NOMO-1 treated with DMSO at 0.1 percent for 48 hours (cell line): ENCODE results near the gene JMJD1C.
A peak's percentile ranks its signal among the peaks of the same experiment; 100 is the strongest.
"Not testable (repeated sequence)": the region's sequence is repeated elsewhere in the genome, so short reads cannot be mapped to it uniquely, and the experiment has no call there.

Experiments used
- DNase-seq: peaks from one replicate; lab custom pipeline; 2025; ENCODE audit not compliant: unreplicated experiment; lab: John Stamatoyannopoulos, UW

Gene JMJD1C, protein sequence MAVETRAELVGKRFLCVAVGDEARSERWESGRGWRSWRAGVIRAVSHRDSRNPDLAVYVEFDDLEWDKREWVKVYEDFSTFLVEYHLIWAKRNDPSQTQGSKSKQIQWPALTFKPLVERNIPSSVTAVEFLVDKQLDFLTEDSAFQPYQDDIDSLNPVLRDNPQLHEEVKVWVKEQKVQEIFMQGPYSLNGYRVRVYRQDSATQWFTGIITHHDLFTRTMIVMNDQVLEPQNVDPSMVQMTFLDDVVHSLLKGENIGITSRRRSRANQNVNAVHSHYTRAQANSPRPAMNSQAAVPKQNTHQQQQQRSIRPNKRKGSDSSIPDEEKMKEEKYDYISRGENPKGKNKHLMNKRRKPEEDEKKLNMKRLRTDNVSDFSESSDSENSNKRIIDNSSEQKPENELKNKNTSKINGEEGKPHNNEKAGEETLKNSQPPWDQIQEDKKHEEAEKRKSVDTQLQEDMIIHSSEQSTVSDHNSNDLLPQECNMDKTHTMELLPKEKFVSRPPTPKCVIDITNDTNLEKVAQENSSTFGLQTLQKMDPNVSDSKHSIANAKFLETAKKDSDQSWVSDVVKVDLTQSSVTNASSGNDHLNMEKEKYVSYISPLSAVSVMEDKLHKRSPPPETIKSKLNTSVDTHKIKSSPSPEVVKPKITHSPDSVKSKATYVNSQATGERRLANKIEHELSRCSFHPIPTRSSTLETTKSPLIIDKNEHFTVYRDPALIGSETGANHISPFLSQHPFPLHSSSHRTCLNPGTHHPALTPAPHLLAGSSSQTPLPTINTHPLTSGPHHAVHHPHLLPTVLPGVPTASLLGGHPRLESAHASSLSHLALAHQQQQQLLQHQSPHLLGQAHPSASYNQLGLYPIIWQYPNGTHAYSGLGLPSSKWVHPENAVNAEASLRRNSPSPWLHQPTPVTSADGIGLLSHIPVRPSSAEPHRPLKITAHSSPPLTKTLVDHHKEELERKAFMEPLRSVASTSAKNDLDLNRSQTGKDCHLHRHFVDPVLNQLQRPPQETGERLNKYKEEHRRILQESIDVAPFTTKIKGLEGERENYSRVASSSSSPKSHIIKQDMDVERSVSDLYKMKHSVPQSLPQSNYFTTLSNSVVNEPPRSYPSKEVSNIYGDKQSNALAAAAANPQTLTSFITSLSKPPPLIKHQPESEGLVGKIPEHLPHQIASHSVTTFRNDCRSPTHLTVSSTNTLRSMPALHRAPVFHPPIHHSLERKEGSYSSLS (N-terminal part only)

GRCh38 chr10:63465293-63466143 lies at the start of gene JMJD1C:
Gene JMJD1C (minus strand): TSS chr10:63465977. CDS start chr10:63465662, 315 bp downstream.
- DNase-seq, result peak; percentile 66

DNA sequence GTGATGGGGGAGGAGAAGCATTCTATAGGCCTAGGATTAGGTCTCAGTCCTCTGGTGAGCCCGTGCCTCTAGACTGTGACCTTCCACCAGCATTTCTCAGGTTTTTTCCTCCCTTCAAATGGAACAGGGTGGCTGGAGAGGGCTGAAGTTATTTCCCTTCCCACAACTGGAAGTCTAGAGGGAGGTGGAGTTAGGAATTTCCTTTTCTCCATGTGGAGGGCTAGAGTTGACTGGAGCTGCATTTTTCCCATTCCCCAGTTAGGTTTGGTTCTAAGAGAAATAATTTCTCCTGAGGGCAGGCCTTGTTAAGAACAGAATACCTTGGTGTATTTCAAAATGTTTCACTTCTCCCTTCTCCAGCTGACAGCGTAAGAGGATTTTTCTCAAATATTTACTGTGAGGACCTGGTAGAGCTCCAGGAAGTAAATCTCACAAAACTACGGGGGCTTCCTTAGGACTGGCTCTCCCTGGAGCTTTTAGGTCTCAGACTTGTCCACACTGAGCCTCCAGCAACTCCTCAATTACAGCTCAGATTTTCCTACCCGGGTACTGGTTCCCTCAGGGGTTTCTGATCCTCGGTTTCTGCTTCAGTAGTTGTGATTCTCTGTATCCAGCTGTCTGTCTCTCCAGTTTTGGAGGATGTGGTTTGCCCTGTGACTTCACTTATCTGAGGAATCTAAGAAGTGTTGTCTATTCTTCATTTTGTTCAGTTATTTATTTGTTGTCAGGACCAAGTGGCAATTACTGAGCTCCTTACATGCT lies 49.4 kb upstream of the JMJD1C start:
- peak; percentile 80 for DNase-seq

DNA sequence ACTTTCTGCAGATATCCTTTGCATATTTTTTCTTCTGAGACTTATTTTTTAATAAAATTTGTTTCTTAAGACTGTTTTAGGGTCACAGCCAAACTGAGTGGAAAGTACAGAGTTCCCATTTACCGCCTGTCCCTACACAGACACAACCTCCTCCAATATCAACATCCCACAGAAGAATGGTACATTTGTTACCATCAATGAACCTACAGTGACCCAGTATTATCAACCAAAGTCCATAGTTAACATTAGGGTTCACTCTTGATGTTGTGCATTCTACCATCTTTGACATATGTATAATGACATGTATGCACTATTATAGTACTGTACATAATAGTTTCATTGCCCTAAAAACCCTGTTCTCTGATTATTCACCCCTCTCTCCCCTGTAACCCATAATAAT lies 40.8 kb upstream of the JMJD1C start:
- DNase-seq, result no peak

DNA sequence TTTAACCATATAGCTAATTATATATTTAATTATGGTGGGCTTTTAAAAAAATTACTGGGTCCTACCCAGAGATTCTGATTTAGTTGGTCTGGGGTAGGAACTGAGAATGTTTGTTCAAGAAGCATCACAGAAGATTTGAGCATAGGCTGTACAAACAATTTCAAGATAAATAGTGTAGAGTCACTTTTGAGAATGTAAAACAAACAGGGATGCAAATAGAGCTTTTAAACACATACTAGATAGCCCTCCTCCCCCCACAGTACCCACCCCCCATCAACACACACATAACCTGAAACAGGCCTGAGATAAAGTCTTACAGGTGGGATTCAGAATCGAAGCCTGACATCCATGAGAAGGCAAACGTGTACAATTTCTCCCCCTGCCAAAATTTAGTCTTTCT lies 39.8 kb upstream of the JMJD1C start:
- no peak for DNase-seq

GRCh38 chr10:63504145-63504881 lies 38.5 kb upstream of the JMJD1C start:
- peak; percentile 48 for DNase-seq

DNA sequence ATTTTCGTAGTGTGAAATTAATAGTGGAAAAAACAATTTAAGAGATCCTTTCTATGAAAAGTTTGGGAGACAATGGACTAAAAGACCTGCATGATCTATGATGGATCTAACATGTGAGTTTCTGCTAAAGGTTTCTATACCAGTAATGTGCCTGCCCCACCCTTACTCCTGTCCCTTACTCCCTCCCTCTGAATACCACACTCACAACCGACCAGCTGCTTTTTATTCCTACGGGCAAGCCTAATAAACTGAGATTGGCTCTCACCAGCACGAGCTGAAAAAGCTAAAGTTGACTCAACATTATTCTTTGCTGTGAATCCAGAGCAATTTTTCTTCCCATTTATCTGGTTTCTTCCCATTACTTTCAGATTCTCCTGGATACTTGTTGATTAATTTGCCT lies 37.6 kb upstream of the JMJD1C start:
- DNase-seq, result peak; percentile 22

GRCh38 chr10:63502832-63503231 lies 37.1 kb upstream of the JMJD1C start:
- DNase-seq, result no peak

- peak; percentile 28 for DNase-seq
These were observed 36.2 kb upstream of the JMJD1C start for GRCh38 chr10:63501954-63502353.

DNA sequence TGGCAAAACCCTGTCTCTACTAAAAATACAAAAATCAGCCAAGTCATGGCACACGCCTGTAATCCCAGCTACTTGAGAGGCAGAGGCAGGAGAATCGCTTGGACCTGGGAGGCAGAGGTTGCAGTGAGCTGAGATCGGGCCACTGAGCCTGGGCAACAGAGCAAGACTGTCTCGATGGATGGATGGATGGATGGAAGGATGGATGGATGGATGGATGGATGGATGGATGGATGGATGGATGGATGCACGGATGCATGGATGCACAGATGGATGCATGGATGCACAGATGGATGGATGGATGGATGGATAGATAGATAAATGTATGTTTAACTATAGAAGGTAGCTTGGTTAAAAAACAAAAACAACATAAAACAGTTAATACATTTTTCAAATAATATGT lies 34.8 kb upstream of the JMJD1C start:
- not testable (repeated sequence) for DNase-seq

GRCh38 chr10:63498665-63499064 lies 32.9 kb upstream of the JMJD1C start:
- DNase-seq, result peak; percentile 35

DNA sequence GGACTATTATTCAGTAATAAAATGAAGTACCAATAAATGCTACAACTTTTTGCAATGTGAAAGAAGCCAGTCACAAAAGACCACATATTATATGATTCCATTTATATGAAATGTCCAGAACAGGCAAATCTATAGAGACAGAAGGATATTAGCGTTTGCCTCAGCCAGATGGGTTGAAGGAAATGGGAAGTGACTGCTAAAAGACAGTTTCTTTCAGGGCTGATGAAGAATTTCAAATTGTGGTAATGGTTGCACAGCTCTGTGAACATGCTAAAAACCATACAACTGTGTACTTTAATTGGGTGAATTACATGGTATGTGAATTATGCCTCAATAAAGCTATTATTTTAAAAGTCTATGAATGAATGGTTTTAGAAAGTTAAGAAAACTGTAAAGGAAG lies 31.5 kb upstream of the JMJD1C start:
- DNase-seq, result peak; percentile 75

DNA sequence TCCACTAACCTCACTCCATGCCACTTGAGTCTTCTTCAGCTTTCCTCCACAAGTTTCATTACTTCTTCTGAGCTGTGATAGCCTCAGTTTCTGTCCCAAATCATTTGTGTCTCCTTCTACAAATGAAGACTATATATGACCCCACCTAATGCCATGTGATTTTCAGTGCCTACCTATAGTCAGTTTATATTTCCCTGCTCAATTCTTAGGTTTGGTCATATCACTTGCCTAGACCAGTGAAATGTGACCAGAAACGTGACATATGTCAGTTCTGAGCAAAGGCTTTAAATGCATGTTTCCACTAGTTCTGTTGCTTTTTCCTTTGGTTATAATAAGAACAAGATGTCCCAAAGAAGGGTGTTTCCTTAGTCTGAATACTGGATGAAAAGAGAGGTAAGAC lies 30.8 kb upstream of the JMJD1C start:
- DNase-seq, result no peak

- no peak for DNase-seq
These were observed 29.2 kb upstream of the JMJD1C start for GRCh38 chr10:63494951-63495350.

DNA sequence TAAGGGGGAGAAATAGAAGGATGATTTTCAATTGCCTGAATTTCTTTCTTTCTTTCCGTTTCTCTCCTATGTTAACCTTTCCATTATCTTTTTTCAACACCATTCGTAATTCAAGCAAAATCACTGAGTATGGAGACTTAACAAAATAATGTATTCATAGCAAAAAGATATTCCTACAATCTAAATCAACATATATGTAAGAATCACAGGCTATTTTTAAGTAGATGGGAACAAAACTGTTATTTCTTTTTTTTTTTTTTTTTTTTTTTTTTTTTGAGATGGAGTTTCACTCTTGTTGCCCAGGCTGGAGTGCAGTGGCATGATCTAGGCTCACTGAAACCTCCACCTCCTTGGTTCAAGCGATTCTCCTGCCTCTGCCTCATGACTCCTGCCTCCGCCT lies 27.2 kb upstream of the JMJD1C start:
- DNase-seq, result no peak

- not testable (repeated sequence) for DNase-seq
These were observed 26.5 kb upstream of the JMJD1C start for GRCh38 chr10:63492317-63492690.

DNA sequence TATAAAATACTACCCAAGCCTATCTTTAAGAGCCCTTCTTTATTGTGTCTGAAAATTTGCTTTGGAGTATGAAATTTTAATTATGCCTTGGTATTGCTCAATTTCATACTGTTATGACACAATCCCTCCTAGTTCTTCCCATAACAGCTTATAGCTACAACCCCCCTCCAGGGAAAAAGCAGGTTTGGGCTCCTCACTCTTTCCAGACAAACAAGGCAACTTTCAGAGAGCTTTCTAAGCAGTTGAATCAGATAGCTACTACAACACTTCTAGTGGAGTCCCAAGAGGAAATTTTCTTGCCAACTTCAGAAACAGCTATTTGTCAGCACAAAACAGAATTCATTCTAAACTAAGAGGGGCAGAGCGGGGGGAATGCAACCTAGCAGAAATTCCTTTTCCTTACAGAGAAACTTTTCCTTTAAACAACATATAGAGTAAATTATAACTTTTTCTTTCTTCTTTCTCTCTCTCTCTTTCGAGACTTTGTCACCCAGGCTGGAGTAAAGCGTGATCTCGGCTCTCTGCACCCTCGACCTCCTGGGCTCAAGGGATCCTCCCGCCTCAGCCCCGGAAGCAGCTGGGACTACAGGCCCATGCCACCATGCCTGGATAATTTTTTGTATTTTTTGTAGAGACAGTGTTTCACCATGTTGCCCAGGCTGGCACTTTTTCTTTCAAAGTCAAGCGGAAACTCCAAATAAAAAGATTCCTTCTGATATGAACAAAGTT lies 26.0 kb upstream of the JMJD1C start:
- DNase-seq, result peak; percentile 57

- no peak for DNase-seq
These were observed 24.1 kb upstream of the JMJD1C start for GRCh38 chr10:63489838-63490237.

GRCh38 chr10:63487990-63488389 lies 22.2 kb upstream of the JMJD1C start:
- no peak for DNase-seq
